Panc1 (cell line): ENCODE data around the gene GLIPR2. TPM values are rescaled to one million over a fixed set of nuclear protein-coding genes. Genes with fewer than 3 reads are reported as not detected.

Source experiments
- ATAC-seq: fragments of 200-7000 bp; cut with Tn5 transposase; 2 replicates; pipeline ENCODE4 v1.9.1; 2020; ENCODE audit warnings: mild to moderate bottlenecking, moderate library complexity
- BruUV-seq: library from RNA; stranded (reverse); fragments of 400-500 nt; replicated peaks from 2 replicates; lab custom pipeline; 2021; lab: Mats Ljungman, UMichigan
- CTCF ChIA-PET: fragments of 300-600 bp; sonication (Branson Sonifier 250); formaldehyde crosslinking; loops from one replicate; lab custom pipeline; 2022; ENCODE audit warnings: antibody characterized with exemption; lab: Charles Lee
- POLR2A ChIA-PET: fragments of 300-600 bp; sonication (Branson Sonifier 250); formaldehyde crosslinking; loops from one replicate; lab custom pipeline; 2022; ENCODE audit warnings: antibody characterized with exemption; lab: Charles Lee
- DNase-seq: peaks from one replicate; pipeline ENCODE4 v3.0.0-alpha.2; 2010; ENCODE audit warnings: low read depth, low spot score
- H3K27ac ChIP-seq: 2 replicates; pipeline ENCODE4 v1.5.1; 2011; ENCODE audit warnings: mild to moderate bottlenecking, low read length, inconsistent platforms
- H3K27me3 ChIP-seq: fragments of 200-500 bp; sonication (Bioruptor generic); 2 replicates; pipeline ENCODE4 v1.6.0; 2014; ENCODE audit warnings: low read length, inconsistent platforms; ENCODE audit not compliant: control insufficient read depth, insufficient read depth
- H3K36me3 ChIP-seq: fragments of 200-500 bp; sonication (Bioruptor generic); 2 replicates; pipeline ENCODE4 v1.5.1; 2014; ENCODE audit warnings: inconsistent platforms, mild to moderate bottlenecking, low read length, moderate library complexity; ENCODE audit not compliant: control insufficient read depth, insufficient read depth
- H3K4me1 ChIP-seq: 2 replicates; pipeline ENCODE4 v1.5.1; 2011; ENCODE audit warnings: inconsistent platforms, mild to moderate bottlenecking, low read length, moderate library complexity; ENCODE audit not compliant: control insufficient read depth, insufficient read depth
- H3K4me3 ChIP-seq, 2 experiments: 2 replicates each; pipeline ENCODE4 v1.5.1; 2011 to 2012; ENCODE audit warnings: low read depth in 2 of 2, low read length in 2 of 2, mild to moderate bottlenecking in 2 of 2, inconsistent platforms in 1 of 2, moderate library complexity in 1 of 2
- H3K9me3 ChIP-seq: fragments of 200-500 bp; sonication (Bioruptor generic); 2 replicates; pipeline ENCODE4 v1.5.1; 2014; ENCODE audit warnings: low read depth, mild to moderate bottlenecking, inconsistent platforms, low read length, moderate library complexity; ENCODE audit not compliant: control insufficient read depth, insufficient read depth
- POLR2AphosphoS5 ChIP-seq: IDR thresholded peaks from 2 replicates; pipeline ENCODE4 v1.6.1; 2012; ENCODE audit warnings: mild to moderate bottlenecking, low read depth, low read length, moderate library complexity
- SIN3A ChIP-seq: IDR thresholded peaks from 2 replicates; pipeline ENCODE4 v1.6.1; 2012; ENCODE audit warnings: low read depth, mild to moderate bottlenecking, low read length, moderate library complexity, borderline replicate concordance; ENCODE audit not compliant: insufficient read depth
- TCF7L2 ChIP-seq: IDR thresholded peaks from 2 replicates; pipeline ENCODE4 v1.6.1; 2011; ENCODE audit warnings: mild to moderate bottlenecking, low read depth, low read length, inconsistent platforms
- in situ Hi-C: cut with HindIII; loops from 2 replicates; pipeline ENCODE4 v1.10.0; 2016; ENCODE audit warnings: low sequenced_read_pairs, low pct_unique_long_range_greater_than_20kb
- intact Hi-C: fragments of 100-400 bp; cut with micrococcal nuclease; formaldehyde crosslinking; loops from one replicate; pipeline ENCODE4 v1.10.0; 2022; ENCODE audit not compliant: unreplicated experiment
- total RNA-seq: library from RNA; stranded (reverse); gene quantifications from one replicate; pipeline ENCODE4 v1.2.1, GENCODE V29; 2021; ENCODE audit not compliant: unreplicated experiment
- TF ChIP-seq, protein P1 (sequence below): fragments of 450-650 bp; IDR thresholded peaks from 2 replicates; pipeline ENCODE4 v1.5.1; 2017; ENCODE audit warnings: mild to moderate bottlenecking
- TF ChIP-seq, protein P2 (sequence below), 2 experiments: IDR thresholded peaks; 2 replicates each; pipeline ENCODE4 v1.6.1; 2011 to 2012; ENCODE audit warnings: low read depth in 2 of 2, control low read depth in 1 of 2, low read length in 1 of 2, mild to moderate bottlenecking in 1 of 2, moderate library complexity in 1 of 2; ENCODE audit not compliant: insufficient read depth in 1 of 2

Gene GLIPR2
- total RNA-seq, 1 experiment from 2014 or later, result 4.9 TPM

DNA sequence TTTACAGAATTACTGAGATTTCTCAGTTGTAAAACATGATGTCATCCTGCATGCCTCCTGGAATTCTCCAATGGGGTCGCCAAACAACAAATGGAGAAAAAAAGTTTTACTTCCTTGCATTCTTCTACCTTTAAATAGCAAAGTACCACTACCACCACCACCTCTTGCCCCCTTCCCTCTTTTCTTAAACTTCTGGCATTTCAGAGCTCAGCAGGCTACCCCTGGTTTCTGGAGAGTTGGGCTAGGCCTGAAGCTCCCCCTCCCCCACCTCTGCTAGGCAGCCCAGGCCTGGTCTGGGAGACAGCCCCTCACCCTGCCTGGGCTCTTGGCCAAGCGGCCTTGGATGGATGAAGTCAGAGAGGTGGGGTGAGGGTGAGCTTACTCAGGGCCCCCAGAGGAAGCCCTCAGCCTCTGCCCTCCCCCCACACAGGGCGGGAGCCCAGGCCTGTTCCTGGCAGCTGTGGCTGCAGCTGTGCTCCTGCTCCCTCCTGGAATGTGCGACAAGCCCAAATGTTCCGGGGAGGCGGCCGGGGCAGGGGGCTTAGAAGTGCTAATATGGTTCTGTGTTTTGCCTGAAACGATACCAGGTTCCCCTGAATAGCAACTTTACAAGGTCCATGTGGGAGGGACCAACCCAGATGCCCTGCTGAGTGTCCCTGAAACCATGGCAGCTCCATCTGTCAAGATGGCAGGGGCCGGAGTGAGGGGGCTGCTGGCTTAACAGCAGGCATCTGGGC is 26.7 kb downstream of the GLIPR2 start:
- DNase-seq (no peak), ATAC-seq (no peak)
- H3K27ac ChIP-seq, result no peak overlapping the region
- TF ChIP-seq, protein P1, sequence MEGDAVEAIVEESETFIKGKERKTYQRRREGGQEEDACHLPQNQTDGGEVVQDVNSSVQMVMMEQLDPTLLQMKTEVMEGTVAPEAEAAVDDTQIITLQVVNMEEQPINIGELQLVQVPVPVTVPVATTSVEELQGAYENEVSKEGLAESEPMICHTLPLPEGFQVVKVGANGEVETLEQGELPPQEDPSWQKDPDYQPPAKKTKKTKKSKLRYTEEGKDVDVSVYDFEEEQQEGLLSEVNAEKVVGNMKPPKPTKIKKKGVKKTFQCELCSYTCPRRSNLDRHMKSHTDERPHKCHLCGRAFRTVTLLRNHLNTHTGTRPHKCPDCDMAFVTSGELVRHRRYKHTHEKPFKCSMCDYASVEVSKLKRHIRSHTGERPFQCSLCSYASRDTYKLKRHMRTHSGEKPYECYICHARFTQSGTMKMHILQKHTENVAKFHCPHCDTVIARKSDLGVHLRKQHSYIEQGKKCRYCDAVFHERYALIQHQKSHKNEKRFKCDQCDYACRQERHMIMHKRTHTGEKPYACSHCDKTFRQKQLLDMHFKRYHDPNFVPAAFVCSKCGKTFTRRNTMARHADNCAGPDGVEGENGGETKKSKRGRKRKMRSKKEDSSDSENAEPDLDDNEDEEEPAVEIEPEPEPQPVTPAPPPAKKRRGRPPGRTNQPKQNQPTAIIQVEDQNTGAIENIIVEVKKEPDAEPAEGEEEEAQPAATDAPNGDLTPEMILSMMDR, result no peak
- TF ChIP-seq TCF7L2, result no peak
- no peak for TF ChIP-seq POLR2AphosphoS5
- TF ChIP-seq, protein P2, sequence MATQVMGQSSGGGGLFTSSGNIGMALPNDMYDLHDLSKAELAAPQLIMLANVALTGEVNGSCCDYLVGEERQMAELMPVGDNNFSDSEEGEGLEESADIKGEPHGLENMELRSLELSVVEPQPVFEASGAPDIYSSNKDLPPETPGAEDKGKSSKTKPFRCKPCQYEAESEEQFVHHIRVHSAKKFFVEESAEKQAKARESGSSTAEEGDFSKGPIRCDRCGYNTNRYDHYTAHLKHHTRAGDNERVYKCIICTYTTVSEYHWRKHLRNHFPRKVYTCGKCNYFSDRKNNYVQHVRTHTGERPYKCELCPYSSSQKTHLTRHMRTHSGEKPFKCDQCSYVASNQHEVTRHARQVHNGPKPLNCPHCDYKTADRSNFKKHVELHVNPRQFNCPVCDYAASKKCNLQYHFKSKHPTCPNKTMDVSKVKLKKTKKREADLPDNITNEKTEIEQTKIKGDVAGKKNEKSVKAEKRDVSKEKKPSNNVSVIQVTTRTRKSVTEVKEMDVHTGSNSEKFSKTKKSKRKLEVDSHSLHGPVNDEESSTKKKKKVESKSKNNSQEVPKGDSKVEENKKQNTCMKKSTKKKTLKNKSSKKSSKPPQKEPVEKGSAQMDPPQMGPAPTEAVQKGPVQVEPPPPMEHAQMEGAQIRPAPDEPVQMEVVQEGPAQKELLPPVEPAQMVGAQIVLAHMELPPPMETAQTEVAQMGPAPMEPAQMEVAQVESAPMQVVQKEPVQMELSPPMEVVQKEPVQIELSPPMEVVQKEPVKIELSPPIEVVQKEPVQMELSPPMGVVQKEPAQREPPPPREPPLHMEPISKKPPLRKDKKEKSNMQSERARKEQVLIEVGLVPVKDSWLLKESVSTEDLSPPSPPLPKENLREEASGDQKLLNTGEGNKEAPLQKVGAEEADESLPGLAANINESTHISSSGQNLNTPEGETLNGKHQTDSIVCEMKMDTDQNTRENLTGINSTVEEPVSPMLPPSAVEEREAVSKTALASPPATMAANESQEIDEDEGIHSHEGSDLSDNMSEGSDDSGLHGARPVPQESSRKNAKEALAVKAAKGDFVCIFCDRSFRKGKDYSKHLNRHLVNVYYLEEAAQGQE (IDR thresholded peaks at IDR 0.05; ENCODE audit: insufficient read depth in 1 of 2, low read depth in 2 of 2, low read length in 1 of 2), result no peak
- TF ChIP-seq SIN3A, result no peak
- H3K36me3 ChIP-seq, result no peaks in the 10 kb centered on the region
- BruUV-seq, result no TSS peak
- H3K4me3 ChIP-seq, result no peak overlapping the region
- no peaks in the 10 kb centered on the region for H3K27me3 ChIP-seq
- in situ Hi-C loops, result no loop called here
- H3K9me3 ChIP-seq, result no peaks in the 10 kb centered on the region
- peaks cover 11% of the 10 kb centered on the region; the same call in 1 of the 2 replicates for H3K4me1 ChIP-seq
- intact Hi-C loops, result no loop called here
- ChIA-PET POLR2A (interaction anchor here (1.1 kb wide), 1 partner anchor 27 kb away, joined by 4 read pairs; the partner anchor contains the start of gene CLTA), CTCF (interaction anchor here (0.6 to 4.8 kb wide), 5 partner anchors 14 to 290 kb away, joined by 3 to 37 read pairs (median 3); no protein-coding TSS in a partner anchor)

DNA sequence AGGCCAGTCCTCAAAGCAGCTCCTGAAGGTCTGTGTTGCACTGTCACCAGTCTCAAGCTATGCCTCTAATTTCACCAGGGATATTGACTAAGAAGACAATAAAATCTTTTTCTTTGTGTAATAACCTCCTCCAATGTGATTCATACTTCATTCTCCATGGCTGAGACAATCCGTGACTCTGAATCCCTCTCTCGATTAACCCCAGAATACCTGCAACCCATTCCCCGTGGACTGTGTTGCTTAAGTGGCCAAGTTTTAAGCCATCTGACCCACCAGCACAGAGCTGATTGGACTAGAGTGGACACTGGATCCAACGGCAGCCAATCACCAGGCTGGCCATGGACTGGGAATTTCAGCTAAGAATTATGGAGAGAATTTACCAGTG is 27.2 kb downstream of the GLIPR2 start:
- Histone ChIP-seq H3K9me3 (no peaks in the 10 kb centered on the region), H3K4me3 (no peak overlapping the region), H3K27ac (no peak overlapping the region), H3K27me3 (no peaks in the 10 kb centered on the region), H3K36me3 (no peaks in the 10 kb centered on the region), H3K4me1 (peaks cover 11% of the 10 kb centered on the region; the same call in 1 of the 2 replicates)
- ATAC-seq (no peak), DNase-seq (no peak)
- intact Hi-C loops, result no loop called here
- CTCF ChIA-PET, result interaction anchor here (0.6 to 4.8 kb wide), 4 partner anchors 15 to 239 kb away, joined by 3 to 37 read pairs (median 3); no protein-coding TSS in a partner anchor
- no peak for TF ChIP-seq SIN3A
- TF ChIP-seq, protein P1, result no peak
- TF ChIP-seq, protein P2 (IDR thresholded peaks at IDR 0.05; ENCODE audit: insufficient read depth in 1 of 2, low read depth in 2 of 2, low read length in 1 of 2), result no peak
- TF ChIP-seq POLR2AphosphoS5, result no peak
- no peak for TF ChIP-seq TCF7L2
- POLR2A ChIA-PET, result interaction anchor here (1.1 kb wide), 2 partner anchors 17 to 26 kb away, joined by 4 read pairs; partner anchors contain the start of gene CLTA
- in situ Hi-C loops, result no loop called here
- BruUV-seq, result no TSS peak
